Glomerular endothelial cell (primary cell): Measurements from ENCODE around the gene CEP70. TPM values are rescaled to one million over a fixed set of nuclear protein-coding genes. Genes with fewer than 3 reads are reported as not detected.

Experiments used
- DNase-seq: peaks from one replicate; pipeline ENCODE4 v3.0.0-alpha.2; 2011; ENCODE audit warnings: low read depth, low spot score; ENCODE audit errors: extremely low read depth
- total RNA-seq: library from RNA; depleted of rRNA; stranded (reverse); fragments of >200 nt; gene quantifications from 2 replicates; pipeline ENCODE4 v1.2.3, GENCODE V29; 2015

The CEP70 gene
- total RNA-seq, 1 donor from 2014 or later = 11.8 TPM

- no peak for DNase-seq
Observed at GRCh38 chr3:138472141-138472825, 121.8 kb downstream of the CEP70 start.

GRCh38 chr3:138471481-138471880, 122.6 kb downstream of the CEP70 start:
- no peak for DNase-seq

GRCh38 chr3:138470687-138471086, 123.4 kb downstream of the CEP70 start:
- DNase-seq = no peak

GRCh38 chr3:138469874-138470273, 124.2 kb downstream of the CEP70 start:
- no peak for DNase-seq

GRCh38 chr3:138468886-138469285, 125.2 kb downstream of the CEP70 start:
- DNase-seq = no peak

- DNase-seq = no peak
Observed at GRCh38 chr3:138468451-138468850, 125.6 kb downstream of the CEP70 start.

- no peak for DNase-seq
Observed at GRCh38 chr3:138467931-138468330, 126.1 kb downstream of the CEP70 start.

- no peak for DNase-seq
Observed at GRCh38 chr3:138465925-138466324, 128.1 kb downstream of the CEP70 start.

- DNase-seq = no peak
Observed at GRCh38 chr3:138465451-138465850, 128.6 kb downstream of the CEP70 start.

- no peak for DNase-seq
Observed at GRCh38 chr3:138464491-138464860, 129.6 kb downstream of the CEP70 start.

- DNase-seq = no peak
Observed at GRCh38 chr3:138463724-138464490, 130.2 kb downstream of the CEP70 start.

- DNase-seq = no peak
Observed at GRCh38 chr3:138461896-138462295, 132.2 kb downstream of the CEP70 start.

- DNase-seq = no peak
Observed at GRCh38 chr3:138461246-138461645, 132.8 kb downstream of the CEP70 start.

GRCh38 chr3:138460536-138461205, 133.4 kb downstream of the CEP70 start:
- DNase-seq = no peak

GRCh38 chr3:138459619-138460535, 134.2 kb downstream of the CEP70 start:
- DNase-seq = no peak

GRCh38 chr3:138458774-138459499, 135.1 kb downstream of the CEP70 start:
- DNase-seq = no peak

- no peak for DNase-seq
Observed at GRCh38 chr3:138457863-138458735, 136.0 kb downstream of the CEP70 start.

- no peak for DNase-seq
Observed at GRCh38 chr3:138456961-138457862, 136.8 kb downstream of the CEP70 start.
